Stimulated activated CD4-positive, alpha-beta T cell treated with anti-CD3 and anti-CD28 coated beads, TNF-alpha, amount 100 ng/mL, for 4 hours (primary cell): ENCODE data around the gene GJB4.
"Not testable (repeated sequence)": the region's sequence is repeated elsewhere in the genome, so short reads cannot be mapped to it uniquely, and the experiment has no call there.

Experiments used
- DNase-seq, 3 experiments: peaks; one replicate each; pipeline ENCODE4 v3.0.0-alpha.2; 2020; ENCODE audit warnings: low read depth in 3 of 3

GJB4 gene

GRCh38 chr1:34800214-34800613, 40.7 kb downstream of the GJB4 start:
- no peak for DNase-seq

- no peak for DNase-seq
Observed at GRCh38 chr1:34803770-34804169, 44.2 kb downstream of the GJB4 start.

GRCh38 chr1:34806396-34806795, 46.9 kb downstream of the GJB4 start:
- DNase-seq: no peak

- DNase-seq: no peak
Observed at GRCh38 chr1:34808051-34808810, 48.7 kb downstream of the GJB4 start.

GRCh38 chr1:34810781-34811180, 51.2 kb downstream of the GJB4 start:
- not testable (repeated sequence) for DNase-seq
